Activated T-helper 1 cell treated with anti-CD3 and anti-CD28 coated beads, Interleukin-2, amount 50 U/mL, for 16 hours (primary cell): ENCODE results near the gene P2RY14.
"Not testable (repeated sequence)": the region's sequence is repeated elsewhere in the genome, so short reads cannot be mapped to it uniquely, and the experiment has no call there.

Experiments used
- DNase-seq, 2 donors: peaks; one replicate each; pipeline ENCODE4 v3.0.0-alpha.2; 2020; ENCODE audit warnings: low read depth in 1 of 2, low spot score in 1 of 2

P2RY14 gene

GRCh38 chr3:151191095-151191494 is 87.2 kb downstream of the P2RY14 start:
- DNase-seq, result no peak

- no peak for DNase-seq
Observed at GRCh38 chr3:151183265-151183671, 95.1 kb downstream of the P2RY14 start.

- DNase-seq, result no peak
Observed at GRCh38 chr3:151182349-151183079, 95.8 kb downstream of the P2RY14 start.

DNA sequence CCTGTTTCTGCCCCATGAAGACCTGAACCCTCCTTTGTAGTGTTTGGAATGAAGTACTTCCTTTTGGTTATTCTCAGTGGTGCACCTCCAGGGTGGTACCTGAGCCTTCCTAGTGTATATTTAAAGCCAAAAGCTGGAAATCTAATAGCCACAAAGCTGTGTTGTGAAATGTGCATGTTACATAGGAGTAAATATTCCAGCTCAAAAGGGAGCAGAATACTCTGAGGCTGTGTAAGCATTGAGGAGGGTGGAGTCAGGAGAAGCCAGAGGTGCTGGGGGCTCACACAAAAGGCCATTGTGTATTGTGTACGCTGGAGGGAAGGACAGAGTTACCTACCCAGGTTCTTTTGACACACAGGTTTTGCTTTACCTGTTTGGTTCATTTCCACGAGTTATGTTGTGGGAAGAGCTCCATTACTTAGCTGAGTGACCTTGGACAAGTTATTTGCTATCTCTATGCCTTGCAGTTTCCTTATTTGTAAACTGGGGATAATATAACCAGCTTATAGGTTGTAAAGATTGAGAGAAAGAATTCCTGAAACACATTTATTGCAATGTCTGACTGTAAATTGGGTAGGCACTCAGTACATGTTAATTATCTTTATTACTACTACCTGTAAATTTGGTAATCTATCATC is 100.0 kb downstream of the P2RY14 start:
- no peak for DNase-seq

GRCh38 chr3:151175952-151176351 is 102.4 kb downstream of the P2RY14 start:
- DNase-seq, result no peak

DNA sequence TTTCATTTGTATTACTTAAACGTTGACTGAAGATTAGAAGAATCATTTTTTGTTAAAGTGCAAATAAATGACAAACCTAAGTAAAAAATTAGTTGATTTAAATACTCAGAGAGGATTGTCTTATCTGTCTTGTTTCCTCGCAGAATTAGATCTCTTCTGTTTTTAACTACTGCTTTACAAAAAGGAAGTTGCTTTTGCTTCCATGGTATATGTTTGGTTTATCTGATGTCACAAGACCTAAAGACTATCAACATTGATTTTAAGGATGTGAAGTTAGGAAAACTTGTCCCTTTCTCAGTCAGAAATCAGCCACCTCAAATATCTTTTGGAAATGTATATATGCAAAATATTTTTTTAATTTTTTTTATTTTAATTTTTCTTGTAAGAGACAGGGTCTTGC is 104.0 kb downstream of the P2RY14 start:
- DNase-seq, result no peak

- no peak for DNase-seq
Observed at GRCh38 chr3:151171145-151171757, 107.1 kb downstream of the P2RY14 start.

DNA sequence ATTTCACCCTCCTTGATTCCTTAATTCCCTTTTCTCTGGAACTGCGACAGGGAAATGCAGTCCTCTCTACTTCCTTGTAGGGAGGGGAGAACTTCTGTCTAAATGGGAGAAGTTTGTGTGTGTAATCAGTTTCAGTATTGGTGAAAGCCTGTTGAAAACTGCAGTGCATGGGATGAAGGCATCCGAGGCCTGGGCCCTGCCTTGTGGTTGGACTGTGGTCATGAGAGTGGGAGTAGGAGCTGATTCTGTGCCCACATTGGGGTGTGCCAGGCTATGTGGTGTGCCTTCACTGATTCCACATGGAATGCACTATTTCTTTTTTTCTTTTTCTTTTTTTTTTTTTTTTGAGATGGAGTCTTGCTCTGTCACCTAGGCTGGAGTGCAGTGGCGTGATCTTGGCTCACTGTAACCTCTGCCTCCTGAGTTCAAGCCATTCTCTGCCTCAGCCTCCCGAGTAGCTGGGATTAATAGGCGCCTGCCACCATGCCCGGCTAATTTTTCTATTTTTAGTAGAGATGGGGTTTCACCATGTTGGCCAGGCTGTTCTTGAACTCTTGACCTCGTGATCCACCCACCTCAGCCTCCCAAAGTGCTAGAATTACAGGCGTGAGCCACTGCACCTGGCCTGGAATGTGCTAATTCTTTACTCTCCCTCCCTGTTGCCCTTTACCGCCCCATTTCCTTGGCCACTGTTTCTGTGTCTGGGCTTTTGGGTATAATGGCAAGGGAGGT is 108.2 kb downstream of the P2RY14 start:
- DNase-seq, result not testable (repeated sequence)

DNA sequence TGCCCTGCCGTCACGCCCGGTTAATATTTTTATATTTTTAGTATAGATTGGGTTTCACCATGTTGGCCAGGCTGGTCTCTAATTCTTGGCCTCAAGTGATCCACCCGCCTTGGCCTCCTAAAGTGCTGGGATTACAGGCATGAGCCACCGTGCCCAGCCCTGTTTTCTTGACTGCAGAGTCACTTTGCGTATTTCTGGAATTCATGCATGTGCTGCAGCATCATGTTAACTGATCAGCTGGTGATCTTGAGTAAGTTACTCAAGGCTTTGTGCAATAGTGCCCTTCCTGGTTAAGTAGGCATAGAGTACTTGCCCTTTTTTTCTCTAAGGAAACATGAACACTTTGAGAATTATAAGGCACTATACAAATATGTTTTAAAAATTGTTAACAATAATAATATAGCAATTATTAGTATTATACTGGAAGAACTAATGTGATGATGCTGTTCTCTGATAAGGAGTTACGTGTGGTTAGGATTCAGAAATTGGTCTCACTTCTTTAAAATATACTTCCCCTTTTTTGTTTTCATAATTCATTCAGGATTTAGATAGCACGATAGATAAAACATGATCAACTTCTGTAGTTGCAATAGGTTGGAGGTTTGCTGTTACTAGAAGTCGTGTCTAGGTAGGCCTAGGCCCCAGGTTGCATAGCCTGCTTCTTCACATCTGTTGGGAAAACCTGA is 108.9 kb downstream of the P2RY14 start:
- DNase-seq, result no peak

GRCh38 chr3:151168269-151169094 is 109.9 kb downstream of the P2RY14 start:
- peak; percentile 60 to 72 for DNase-seq

GRCh38 chr3:151166161-151166560 is 112.2 kb downstream of the P2RY14 start:
- DNase-seq, result no peak

DNA sequence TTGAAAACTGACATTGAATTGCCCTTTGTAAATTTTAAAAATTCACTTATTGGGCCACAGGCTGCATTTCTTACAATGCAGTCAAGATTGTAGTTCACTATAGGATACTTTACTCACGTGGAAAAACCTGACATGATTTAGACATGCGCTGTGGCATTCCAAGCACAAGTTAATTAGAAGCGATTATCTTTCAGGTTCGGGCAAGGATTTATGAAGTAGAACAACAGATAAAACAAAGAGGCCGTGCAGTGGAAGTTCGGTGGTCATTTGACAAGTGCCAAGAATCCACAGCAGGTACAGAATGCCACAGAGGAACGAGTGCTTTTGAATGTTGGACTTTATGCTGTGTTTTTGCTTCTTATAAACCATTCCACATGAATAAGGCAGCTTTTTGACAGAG is 113.1 kb downstream of the P2RY14 start:
- DNase-seq, result no peak
